CD14-positive monocyte (primary cell): ENCODE measurements around the gene LRRN3. TPM values are rescaled to one million over a fixed set of nuclear protein-coding genes. Genes with fewer than 3 reads are reported as not detected.

Experiments
- DNase-seq, 3 donors: peaks; one replicate each; pipeline ENCODE4 v3.0.0-alpha.2; 2011 to 2022
- H2AFZ ChIP-seq: 2 replicates; pipeline ENCODE4 v1.6.0; 2012; ENCODE audit warnings: mild to moderate bottlenecking, low read depth, low read length, inconsistent platforms; ENCODE audit not compliant: insufficient read depth, poor library complexity, severe bottlenecking
- H3K27ac ChIP-seq, 2 donors: 1 replicate in 1 of 2; 2 replicates in 1 of 2; pipeline ENCODE4 v1.5.1; 2012 to 2013; ENCODE audit warnings: low read length in 2 of 2, control low read depth in 1 of 2, inconsistent platforms in 1 of 2, low read depth in 1 of 2, mild to moderate bottlenecking in 1 of 2
- H3K27me3 ChIP-seq, 2 donors: one replicate each; pipeline versions ENCODE4 v1.6.0 to v1.6.1; 2011 to 2013; ENCODE audit warnings: low read length in 2 of 2; ENCODE audit not compliant: control insufficient read depth in 2 of 2, insufficient read depth in 2 of 2
- H3K36me3 ChIP-seq, 2 donors: replicated peaks in 1 of 2; 1 replicate in 1 of 2; 2 replicates in 1 of 2; pipeline versions ENCODE4 v1.5.1 to v1.6.1; 2012 to 2013; ENCODE audit warnings: low read length in 2 of 2, control low read depth in 1 of 2, inconsistent platforms in 1 of 2, mild to moderate bottlenecking in 1 of 2; ENCODE audit not compliant: insufficient read depth in 2 of 2, control insufficient read depth in 1 of 2
- H3K4me1 ChIP-seq, 2 donors: 1 replicate in 1 of 2; 2 replicates in 1 of 2; pipeline versions ENCODE4 v1.5.1 to v1.6.1; 2012 to 2013; ENCODE audit warnings: low read length in 2 of 2, control low read depth in 1 of 2, inconsistent platforms in 1 of 2, mild to moderate bottlenecking in 1 of 2, moderate library complexity in 1 of 2; ENCODE audit not compliant: insufficient read depth in 2 of 2, control insufficient read depth in 1 of 2
- H3K4me2 ChIP-seq: replicated peaks from 2 replicates; pipeline ENCODE3; 2012; ENCODE audit warnings: low read length, moderate library complexity, mild to moderate bottlenecking; ENCODE audit not compliant: poor library complexity, severe bottlenecking; ENCODE audit errors: extremely low read depth
- H3K4me3 ChIP-seq, 3 experiments: fragments of 200-600 bp in 1 of 3; sonication (generic) in 1 of 3; replicated peaks in 1 of 3; 1 replicate in 2 of 3; 2 replicates in 1 of 3; pipeline ENCODE4 v1.5.1; 2011 to 2013; ENCODE audit warnings: low read length in 3 of 3, mild to moderate bottlenecking in 3 of 3, control low read depth in 2 of 3, low read depth in 2 of 3, inconsistent platforms in 1 of 3, moderate library complexity in 1 of 3
- H3K79me2 ChIP-seq: 2 replicates; pipeline ENCODE4 v1.6.0; 2012; ENCODE audit warnings: mild to moderate bottlenecking, control low read depth, inconsistent platforms, low read length, moderate library complexity; ENCODE audit not compliant: insufficient read depth
- H3K9ac ChIP-seq: 2 replicates; pipeline ENCODE4 v1.6.0; 2017; ENCODE audit warnings: low read length, mild to moderate bottlenecking; ENCODE audit not compliant: insufficient read depth, poor library complexity, severe bottlenecking
- H3K9me3 ChIP-seq, 2 donors: replicated peaks in 1 of 2; 1 replicate in 1 of 2; 2 replicates in 1 of 2; pipeline versions ENCODE4 v1.5.1 to v1.6.1; 2012 to 2013; ENCODE audit warnings: low read length in 2 of 2, control low read depth in 1 of 2; ENCODE audit not compliant: control insufficient read depth in 1 of 2, insufficient read depth in 1 of 2
- H4K20me1 ChIP-seq: 2 replicates; pipeline ENCODE4 v1.6.0; 2012; ENCODE audit warnings: mild to moderate bottlenecking, low read length, control low read depth, moderate library complexity; ENCODE audit not compliant: insufficient read depth
- H3K27ac Mint-ChIP-seq, 7 donors: one replicate each; pipeline ENCODE4 v1.8.0; 2020; ENCODE audit warnings: mild to moderate bottlenecking in 7 of 7, mixed read lengths in 7 of 7, moderate library complexity in 6 of 7, inconsistent platforms in 2 of 7
- H3K27me3 Mint-ChIP-seq, 3 donors: one replicate each; pipeline ENCODE4 v1.8.0; 2021 to 2022; ENCODE audit warnings: low read depth in 3 of 3, mild to moderate bottlenecking in 3 of 3, mixed read lengths in 3 of 3, moderate library complexity in 3 of 3, inconsistent platforms in 1 of 3
- H3K36me3 Mint-ChIP-seq, 2 donors: one replicate each; pipeline ENCODE4 v1.8.0; 2020; ENCODE audit warnings: mixed read lengths in 2 of 2, inconsistent platforms in 1 of 2, mild to moderate bottlenecking in 1 of 2
- H3K4me1 Mint-ChIP-seq: one replicate; pipeline ENCODE4 v1.8.0; 2020; ENCODE audit warnings: mild to moderate bottlenecking, mixed read lengths
- H3K4me3 Mint-ChIP-seq, 2 donors: one replicate each; pipeline ENCODE4 v1.8.0; 2020; ENCODE audit warnings: mild to moderate bottlenecking in 2 of 2, mixed read lengths in 2 of 2, moderate library complexity in 1 of 2
- H3K9me3 Mint-ChIP-seq, 7 donors: one replicate each; pipeline ENCODE4 v1.8.0; 2020 to 2022; ENCODE audit warnings: mixed read lengths in 7 of 7, mild to moderate bottlenecking in 6 of 7, moderate library complexity in 6 of 7, inconsistent platforms in 2 of 7
- CTCF ChIP-seq: fragments of 200-600 bp; IDR thresholded peaks from one replicate; pipeline ENCODE4 v1.8.0; 2022; ENCODE audit warnings: antibody characterized with exemption, mild to moderate bottlenecking
- WGBS: methylation state at CpG from one replicate; pipeline ENCODE4 v1.1.5; 2013; ENCODE audit warnings: missing lambda C conversion rate; ENCODE audit not compliant: insufficient coverage; 5-methylcytosine and 5-hydroxymethylcytosine counted together
- intact Hi-C, 2 donors: fragments of 100-400 bp; cut with micrococcal nuclease; formaldehyde crosslinking; loops; one replicate each; pipeline versions ENCODE4 v1.15.0 to v1.15.1; 2023
- polyA plus RNA-seq, 3 donors: library from polyadenylated mRNA; depleted of rRNA in 1 of 3; unstranded in 2 of 3; stranded (reverse) in 1 of 3; fragments of 300-500 nt in 2 of 3; fragments of >200 nt in 1 of 3; fragmentation: Illumina TruSeq in 2 of 3; gene quantifications; 1 replicate in 2 of 3; 2 replicates in 1 of 3; pipeline ENCODE4 v1.2.3, GENCODE V29; 2012 to 2021

The LRRN3 gene
- polyA plus RNA-seq, 3 donors = 0.12 to 0.22 TPM; not detected in 1

GRCh38 chr7:111075498-111075897 lies 15.4 kb upstream of the LRRN3 start:
- Mint-ChIP-seq H3K27ac (no peak overlapping the region), H3K4me3 (no peak overlapping the region)

GRCh38 chr7:111076205-111076604 lies 14.7 kb upstream of the LRRN3 start:
- Histone ChIP-seq H3K4me1 (no peaks in the 10 kb centered on the region), H3K4me2 (no peak overlapping the region), H3K27me3 (no peaks in the 10 kb centered on the region), H3K4me3 (no peak overlapping the region), H4K20me1 (no peaks in the 10 kb centered on the region), H2AFZ (no peak overlapping the region), H3K36me3 (no peaks in the 10 kb centered on the region), H3K79me2 (no peaks in the 10 kb centered on the region), H3K9ac (no peak overlapping the region), H3K27ac (no peak overlapping the region), H3K9me3 (no peaks in the 10 kb centered on the region)
- Mint-ChIP-seq H3K4me1 (no peaks in the 10 kb centered on the region), H3K27me3 (peaks cover 0 to 2% (median 0%) of the 10 kb centered on the region in 3 donors), H3K27ac (no peak overlapping the region), H3K36me3 (no peaks in the 10 kb centered on the region), H3K9me3 (peaks cover 0 to 3% (median 0%) of the 10 kb centered on the region in 7 donors), H3K4me3 (no peak overlapping the region)
- TF ChIP-seq CTCF = no peak
- no peak for DNase-seq
- intact Hi-C loops = no loop called here

More at GRCh38 chr7:111075498-111075897, 15.4 kb upstream of the LRRN3 start:
- Histone ChIP-seq H4K20me1 (no peaks in the 10 kb centered on the region), H3K4me3 (no peak overlapping the region), H3K79me2 (no peaks in the 10 kb centered on the region), H3K36me3 (no peaks in the 10 kb centered on the region), H2AFZ (no peak overlapping the region), H3K4me2 (no peak overlapping the region), H3K9ac (no peak overlapping the region), H3K27ac (no peak overlapping the region), H3K4me1 (no peaks in the 10 kb centered on the region), H3K27me3 (no peaks in the 10 kb centered on the region), H3K9me3 (no peaks in the 10 kb centered on the region)
- no peaks in the 10 kb centered on the region for H3K36me3 Mint-ChIP-seq
- DNase-seq = no peak
- 85% methylated on average over 2 of the region's 5 CpGs for WGBS
- peaks cover 0 to 2% (median 0%) of the 10 kb centered on the region in 3 donors for H3K27me3 Mint-ChIP-seq
- intact Hi-C loops = no loop called here
- peaks cover 0 to 3% (median 0%) of the 10 kb centered on the region in 7 donors for H3K9me3 Mint-ChIP-seq
- TF ChIP-seq CTCF = no peak
- no peaks in the 10 kb centered on the region for H3K4me1 Mint-ChIP-seq
